GM12864 (cell line): ENCODE measurements around the gene NLRC5.
"Not testable (repeated sequence)": the region's sequence is repeated elsewhere in the genome, so short reads cannot be mapped to it uniquely, and the experiment has no call there.

Experiments used
- DNase-seq: peaks from one replicate; pipeline ENCODE4 v3.0.0-alpha.2; 2011; ENCODE audit warnings: low read depth
- H3K4me3 ChIP-seq: 2 replicates; pipeline ENCODE4 v1.5.1; 2011; ENCODE audit warnings: mild to moderate bottlenecking, low read depth, low read length, control low read depth
- TF ChIP-seq, protein P1 (sequence below): IDR thresholded peaks from 2 replicates; pipeline ENCODE4 v1.5.1; 2011; ENCODE audit warnings: low read depth, mild to moderate bottlenecking, moderate library complexity, low read length, control low read depth, inconsistent platforms; ENCODE audit errors: missing control alignments

NLRC5 gene

DNA sequence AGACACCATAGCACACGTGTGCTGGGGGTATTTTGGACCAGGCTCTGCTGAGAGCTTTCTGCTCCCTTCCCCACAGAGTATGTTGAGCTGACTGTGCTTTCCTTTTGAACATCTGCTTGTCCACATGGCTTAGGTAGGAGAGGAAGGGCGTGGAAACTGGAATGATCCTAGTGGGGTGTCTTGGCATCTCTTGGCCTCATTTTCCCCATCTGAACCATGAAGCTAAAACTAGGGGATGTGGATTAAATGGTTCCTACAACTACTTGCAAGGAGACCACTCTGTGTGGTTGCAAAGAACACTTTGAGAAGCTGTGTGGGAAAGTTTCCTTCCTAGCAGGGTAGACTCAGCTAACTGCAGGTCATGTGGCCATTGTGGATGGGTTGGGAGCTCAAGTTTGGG is 6.7 kb upstream of the NLRC5 start:
- H3K4me3 ChIP-seq, result no peak overlapping the region
- DNase-seq, result no peak
- TF ChIP-seq, protein P1, sequence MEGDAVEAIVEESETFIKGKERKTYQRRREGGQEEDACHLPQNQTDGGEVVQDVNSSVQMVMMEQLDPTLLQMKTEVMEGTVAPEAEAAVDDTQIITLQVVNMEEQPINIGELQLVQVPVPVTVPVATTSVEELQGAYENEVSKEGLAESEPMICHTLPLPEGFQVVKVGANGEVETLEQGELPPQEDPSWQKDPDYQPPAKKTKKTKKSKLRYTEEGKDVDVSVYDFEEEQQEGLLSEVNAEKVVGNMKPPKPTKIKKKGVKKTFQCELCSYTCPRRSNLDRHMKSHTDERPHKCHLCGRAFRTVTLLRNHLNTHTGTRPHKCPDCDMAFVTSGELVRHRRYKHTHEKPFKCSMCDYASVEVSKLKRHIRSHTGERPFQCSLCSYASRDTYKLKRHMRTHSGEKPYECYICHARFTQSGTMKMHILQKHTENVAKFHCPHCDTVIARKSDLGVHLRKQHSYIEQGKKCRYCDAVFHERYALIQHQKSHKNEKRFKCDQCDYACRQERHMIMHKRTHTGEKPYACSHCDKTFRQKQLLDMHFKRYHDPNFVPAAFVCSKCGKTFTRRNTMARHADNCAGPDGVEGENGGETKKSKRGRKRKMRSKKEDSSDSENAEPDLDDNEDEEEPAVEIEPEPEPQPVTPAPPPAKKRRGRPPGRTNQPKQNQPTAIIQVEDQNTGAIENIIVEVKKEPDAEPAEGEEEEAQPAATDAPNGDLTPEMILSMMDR, result no peak

DNA sequence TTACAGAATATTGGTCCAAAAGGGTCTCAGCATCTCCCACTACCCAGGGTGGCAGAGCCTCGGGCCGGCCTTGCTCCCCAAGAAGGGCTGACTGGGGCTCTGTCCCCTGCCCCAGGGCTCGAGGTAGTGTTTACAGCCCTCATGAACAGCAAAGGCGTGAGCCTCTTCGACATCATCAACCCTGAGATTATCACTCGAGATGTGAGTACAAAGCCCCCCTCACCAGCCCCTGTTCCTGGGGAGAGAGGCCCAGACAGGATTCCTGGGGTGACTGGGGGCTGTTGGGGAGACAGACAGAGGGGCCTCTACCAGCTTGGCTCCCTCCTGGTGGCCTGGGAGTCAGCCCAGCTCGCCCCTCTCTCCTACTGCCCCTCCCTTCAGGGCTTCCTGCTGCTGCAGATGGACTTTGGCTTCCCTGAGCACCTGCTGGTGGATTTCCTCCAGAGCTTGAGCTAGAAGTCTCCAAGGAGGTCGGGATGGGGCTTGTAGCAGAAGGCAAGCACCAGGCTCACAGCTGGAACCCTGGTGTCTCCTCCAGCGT is 6.1 kb upstream of the NLRC5 start:
- TF ChIP-seq, protein P1, result no peak
- H3K4me3 ChIP-seq, result no peak overlapping the region
- DNase-seq, result no peak

DNA sequence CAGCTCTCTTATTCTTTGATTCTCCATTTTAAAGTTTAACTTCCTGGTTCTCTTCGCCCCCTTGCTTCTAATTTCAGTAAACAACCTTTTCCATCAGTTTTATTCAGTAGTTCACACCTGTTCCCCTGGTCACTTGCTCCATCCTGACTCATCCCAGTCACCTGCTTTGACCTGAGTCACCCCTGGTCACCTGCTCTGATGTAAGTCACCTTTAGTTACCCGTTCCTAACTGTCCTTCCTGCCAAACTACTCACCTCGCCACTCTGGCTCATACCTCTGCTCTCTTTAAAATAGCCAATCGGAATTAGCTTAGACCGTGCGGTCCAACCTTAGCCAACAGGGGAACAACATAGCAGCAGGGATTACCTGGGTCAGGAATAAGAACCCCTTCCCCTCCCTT is 4.7 kb upstream of the NLRC5 start:
- DNase-seq, result no peak
- TF ChIP-seq, protein P1, result no peak
- H3K4me3 ChIP-seq, result no peak overlapping the region

DNA sequence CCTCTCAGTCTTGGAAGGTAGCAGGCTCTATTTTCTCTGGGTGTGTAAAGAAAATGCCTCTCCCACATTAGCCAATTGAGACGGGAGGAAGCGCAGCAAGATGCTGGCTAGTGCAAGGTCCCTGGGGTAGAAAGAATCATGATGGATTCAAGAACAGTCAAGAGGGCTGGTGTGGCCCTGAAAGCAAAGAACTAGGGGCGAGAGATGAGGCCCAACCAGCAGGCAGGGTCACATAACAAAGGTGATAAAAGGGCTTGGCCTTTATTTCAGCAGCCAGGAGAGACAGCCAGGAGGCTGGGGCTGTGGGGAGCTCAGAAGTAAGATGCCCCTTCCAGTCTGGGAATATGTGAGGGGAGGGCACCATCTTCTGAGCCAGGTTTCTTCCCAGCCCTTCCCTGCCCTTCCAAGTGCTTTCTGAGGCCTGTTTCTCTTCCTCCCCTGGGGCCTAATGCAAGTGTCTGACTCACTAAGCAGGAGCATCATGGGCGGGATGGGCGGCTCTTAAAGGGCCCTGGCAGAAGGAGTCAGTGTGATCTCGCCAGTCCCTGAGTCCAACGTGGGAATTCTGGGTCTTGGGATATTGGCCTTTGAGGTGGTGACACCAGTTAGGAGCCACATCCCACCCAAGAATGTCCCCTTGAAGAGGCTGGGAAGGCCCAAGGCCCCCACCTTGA is 3.9 kb upstream of the NLRC5 start:
- H3K4me3 ChIP-seq, result no peak overlapping the region
- no peak for DNase-seq
- TF ChIP-seq, protein P1, result no peak

DNA sequence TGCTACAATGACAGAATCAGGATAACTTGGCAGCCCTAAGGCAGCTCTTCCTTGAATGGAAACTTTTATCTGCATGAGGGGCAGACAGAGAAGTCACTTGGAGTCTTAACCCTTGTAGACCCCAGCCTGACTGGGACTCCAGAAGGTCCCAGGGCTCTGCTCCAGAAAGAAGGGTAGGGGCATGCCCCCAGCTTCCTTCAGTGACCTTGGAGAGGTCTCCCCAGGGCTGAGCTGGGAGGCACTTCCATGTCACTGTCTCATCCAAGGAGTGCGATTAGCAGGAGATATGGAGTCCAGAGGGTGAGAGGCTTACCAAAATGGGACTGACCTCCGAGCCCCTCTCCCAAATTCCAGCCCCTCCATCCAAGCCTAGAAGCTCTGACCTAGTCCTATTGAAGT is 3.4 kb upstream of the NLRC5 start:
- DNase-seq, result no peak
- TF ChIP-seq, protein P1, result no peak
- no peak overlapping the region for H3K4me3 ChIP-seq

DNA sequence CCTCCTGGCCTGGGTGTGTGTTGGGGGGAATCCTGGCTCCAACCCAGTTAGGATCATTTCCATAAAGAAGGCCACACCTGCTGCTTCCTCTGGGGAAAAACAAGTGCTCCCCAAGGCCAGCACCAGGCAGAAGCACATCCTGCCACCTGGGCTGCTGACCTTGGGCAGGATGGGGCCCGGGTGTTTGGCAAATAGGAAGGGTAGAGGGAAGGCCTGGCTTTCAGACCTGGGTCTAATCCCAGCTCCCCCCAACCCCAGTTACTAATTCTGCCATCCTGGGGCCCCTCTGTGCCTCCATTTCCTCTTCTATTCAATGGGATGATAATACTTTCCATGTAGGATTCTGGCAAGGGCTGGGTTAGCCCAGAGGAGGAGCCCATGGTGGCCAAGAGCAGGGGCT is 3.0 kb upstream of the NLRC5 start:
- no peak overlapping the region for H3K4me3 ChIP-seq
- TF ChIP-seq, protein P1, result no peak
- DNase-seq, result no peak

DNA sequence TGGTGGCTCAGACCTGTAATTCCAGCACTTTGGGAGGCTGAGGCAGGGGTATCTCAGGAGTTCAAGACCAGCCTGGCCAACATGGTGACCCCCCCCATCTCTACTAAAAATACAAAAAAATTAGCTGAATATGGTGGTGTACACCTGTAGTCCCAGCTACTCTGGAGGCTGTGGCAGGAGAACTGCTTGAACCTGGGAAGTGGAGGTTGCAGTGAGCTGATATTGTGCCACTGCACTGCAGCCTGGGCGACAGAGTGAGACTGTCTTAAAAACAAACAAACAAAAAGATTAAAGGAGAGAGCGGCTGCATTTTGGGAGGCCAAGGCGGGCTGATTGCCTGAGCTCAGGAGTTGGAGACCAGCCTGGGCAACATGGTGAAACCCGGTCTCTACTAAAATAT is 2.4 kb upstream of the NLRC5 start:
- not testable (repeated sequence) for H3K4me3 ChIP-seq

DNA sequence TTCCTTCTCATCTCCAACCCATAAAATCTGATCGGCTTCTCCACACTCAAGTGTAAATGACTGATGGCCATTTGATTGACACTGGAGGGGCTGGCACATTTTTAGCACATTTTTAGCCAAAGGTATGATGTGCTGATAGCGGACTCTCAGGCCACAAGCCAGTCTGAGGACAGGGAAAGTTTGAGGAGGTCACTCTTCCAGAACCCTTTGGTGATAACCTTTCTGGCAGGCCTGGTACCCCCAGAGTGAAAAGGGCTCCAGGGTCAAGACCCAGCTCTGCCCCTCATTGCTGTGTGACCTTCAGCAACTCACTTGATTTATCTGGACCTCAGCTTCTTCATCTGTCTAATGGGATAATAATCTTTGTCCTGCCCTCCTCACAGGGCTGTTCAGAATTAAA is 1.7 kb upstream of the NLRC5 start:
- H3K4me3 ChIP-seq, result no peak overlapping the region; the same call in 1 of the 2 replicates
- no peak for DNase-seq
- TF ChIP-seq, protein P1, result no peak

More for the DNA sequence above, 2.4 kb upstream of the NLRC5 start:
- not testable (repeated sequence) for DNase-seq
